Breast epithelium (tissue), 4 donors: ENCODE data around the gene TMEM273. TPM values are rescaled to one million over a fixed set of nuclear protein-coding genes. Genes with fewer than 3 reads are reported as not detected.

Source experiments
- DNase-seq, 2 donors: peaks; one replicate each; pipeline ENCODE4 v3.0.0-alpha.2; 2019; ENCODE audit warnings: low spot score in 2 of 2
- H3K27ac ChIP-seq, 2 donors: fragments of 200-600 bp; sonication (generic) in 1 of 2; one replicate each; pipeline ENCODE4 v1.5.1; 2016 to 2019; ENCODE audit warnings: mild to moderate bottlenecking in 1 of 2
- H3K27me3 ChIP-seq, 2 donors: fragments of 200-600 bp; sonication (generic) in 1 of 2; one replicate each; pipeline versions ENCODE4 v1.5.1 to v1.6.0; 2017 to 2019; ENCODE audit warnings: control low read depth in 1 of 2, mild to moderate bottlenecking in 1 of 2
- H3K36me3 ChIP-seq: fragments of 200-600 bp; one replicate; pipeline ENCODE4 v1.5.1; 2019
- H3K4me1 ChIP-seq, 2 donors: fragments of 200-600 bp; sonication (generic); one replicate each; pipeline ENCODE4 v1.5.1; 2016 to 2019; ENCODE audit warnings: control low read depth in 1 of 2
- H3K4me3 ChIP-seq, 3 donors: fragments of 200-600 bp; sonication (generic); 1 replicate in 2 of 3; 2 replicates in 1 of 3; pipeline ENCODE4 v1.5.1; 2016 to 2019; ENCODE audit warnings: mild to moderate bottlenecking in 3 of 3, moderate library complexity in 2 of 3
- H3K9me3 ChIP-seq, 2 donors: fragments of 200-600 bp; sonication (generic) in 1 of 2; one replicate each; pipeline ENCODE4 v1.5.1; 2016 to 2019; ENCODE audit warnings: control low read depth in 1 of 2
- POLR2A ChIP-seq: fragments of 450-650 bp; IDR thresholded peaks from one replicate; pipeline ENCODE4 v1.6.1; 2016; ENCODE audit warnings: antibody characterized with exemption, mild to moderate bottlenecking, moderate library complexity
- POLR2AphosphoS5 ChIP-seq, 3 donors: sonication (generic); formaldehyde crosslinking; IDR thresholded peaks; one replicate each; pipeline ENCODE4 v1.6.1; 2017; ENCODE audit warnings: antibody characterized with exemption in 3 of 3
- intact Hi-C: fragments of 100-400 bp; cut with DNase I; formaldehyde crosslinking; loops from one replicate; pipeline ENCODE4 v1.15.1; 2023; ENCODE audit warnings: low total_unique reads
- total RNA-seq, 3 donors: library from RNA; depleted of rRNA; stranded (reverse); fragments of >200 nt; gene quantifications; one replicate each; pipeline ENCODE4 v1.1.0, GENCODE V29; 2016
- TF ChIP-seq, protein P1 (sequence below), 3 donors: fragments of 450-650 bp; IDR thresholded peaks; one replicate each; pipeline ENCODE4 v1.5.1; 2016 to 2017; ENCODE audit warnings: antibody characterized with exemption in 3 of 3, mild to moderate bottlenecking in 3 of 3, moderate library complexity in 3 of 3

TMEM273 gene
- total RNA-seq, 3 donors from 2014 or later, result 9.1 to 29.8 (median 18.4) TPM

GRCh38 chr10:49207936-49208487 is 19.8 kb upstream of the TMEM273 start:
- Histone ChIP-seq H3K4me3 (no peak overlapping the region), H3K27ac (no peak overlapping the region), H3K27me3 (no peaks in the 10 kb centered on the region), H3K36me3 (no peaks in the 10 kb centered on the region), H3K9me3 (no peaks in the 10 kb centered on the region), H3K4me1 (no peaks in the 10 kb centered on the region)
- no peak for TF ChIP-seq POLR2AphosphoS5 (IDR thresholded peaks at IDR 0.05)
- no peak for TF ChIP-seq POLR2A
- TF ChIP-seq, protein P1, sequence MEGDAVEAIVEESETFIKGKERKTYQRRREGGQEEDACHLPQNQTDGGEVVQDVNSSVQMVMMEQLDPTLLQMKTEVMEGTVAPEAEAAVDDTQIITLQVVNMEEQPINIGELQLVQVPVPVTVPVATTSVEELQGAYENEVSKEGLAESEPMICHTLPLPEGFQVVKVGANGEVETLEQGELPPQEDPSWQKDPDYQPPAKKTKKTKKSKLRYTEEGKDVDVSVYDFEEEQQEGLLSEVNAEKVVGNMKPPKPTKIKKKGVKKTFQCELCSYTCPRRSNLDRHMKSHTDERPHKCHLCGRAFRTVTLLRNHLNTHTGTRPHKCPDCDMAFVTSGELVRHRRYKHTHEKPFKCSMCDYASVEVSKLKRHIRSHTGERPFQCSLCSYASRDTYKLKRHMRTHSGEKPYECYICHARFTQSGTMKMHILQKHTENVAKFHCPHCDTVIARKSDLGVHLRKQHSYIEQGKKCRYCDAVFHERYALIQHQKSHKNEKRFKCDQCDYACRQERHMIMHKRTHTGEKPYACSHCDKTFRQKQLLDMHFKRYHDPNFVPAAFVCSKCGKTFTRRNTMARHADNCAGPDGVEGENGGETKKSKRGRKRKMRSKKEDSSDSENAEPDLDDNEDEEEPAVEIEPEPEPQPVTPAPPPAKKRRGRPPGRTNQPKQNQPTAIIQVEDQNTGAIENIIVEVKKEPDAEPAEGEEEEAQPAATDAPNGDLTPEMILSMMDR (IDR thresholded peaks at IDR 0.05), result no peak
- DNase-seq, result no peak
- intact Hi-C loops, result no loop called here

GRCh38 chr10:49207113-49207512 is 18.9 kb upstream of the TMEM273 start:
- H3K27me3 ChIP-seq, result no peaks in the 10 kb centered on the region
- no peaks in the 10 kb centered on the region for H3K4me1 ChIP-seq
- H3K27ac ChIP-seq, result no peak overlapping the region
- H3K36me3 ChIP-seq, result no peaks in the 10 kb centered on the region
- intact Hi-C loops, result no loop called here
- no peak overlapping the region for H3K4me3 ChIP-seq
- TF ChIP-seq POLR2A (no peak), POLR2AphosphoS5 (IDR thresholded peaks at IDR 0.05) (no peak)
- TF ChIP-seq, protein P1 (IDR thresholded peaks at IDR 0.05), result no peak
- DNase-seq, result no peak
- H3K9me3 ChIP-seq, result no peaks in the 10 kb centered on the region

DNA sequence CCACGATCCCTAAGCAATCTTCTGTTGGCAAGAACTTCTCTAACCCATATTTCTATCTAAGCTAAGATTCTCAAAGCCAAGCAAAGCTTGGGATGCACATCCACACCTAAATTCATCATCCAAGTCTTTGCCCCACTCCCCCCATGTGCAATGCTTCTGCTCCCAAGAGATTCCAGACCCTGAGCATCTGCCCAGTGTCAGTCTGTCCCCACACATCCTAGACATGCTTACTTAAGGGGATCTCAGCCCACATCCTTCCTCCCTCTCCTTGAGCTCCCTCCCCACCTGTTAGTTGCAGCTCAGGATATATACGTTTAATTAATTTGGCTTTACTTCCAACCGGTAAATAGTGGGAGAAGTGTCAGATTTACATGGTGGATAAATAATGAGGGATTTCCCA is 17.0 kb upstream of the TMEM273 start:
- TF ChIP-seq POLR2A, result no peak
- no peak for TF ChIP-seq POLR2AphosphoS5 (IDR thresholded peaks at IDR 0.05)
- TF ChIP-seq, protein P1 (IDR thresholded peaks at IDR 0.05), result no peak
- no peak for DNase-seq

DNA sequence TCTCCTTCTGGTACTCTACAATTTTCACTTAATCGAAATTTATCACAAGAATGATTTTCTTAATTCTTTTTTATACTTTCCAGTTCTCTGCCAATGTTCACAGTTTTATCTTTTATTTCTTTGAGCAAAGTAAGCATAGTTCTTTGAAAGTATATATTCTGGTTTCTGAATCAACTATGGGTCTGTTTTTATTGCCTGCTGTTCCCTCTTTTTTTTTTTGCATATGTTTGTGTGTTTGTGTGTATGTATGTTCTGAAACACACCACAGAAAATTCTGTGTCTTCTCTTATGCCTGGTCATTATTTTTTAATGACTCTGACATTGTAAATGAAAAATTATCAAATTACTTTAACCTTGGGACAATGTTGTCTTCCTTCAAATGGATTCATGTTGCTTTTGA is 15.9 kb upstream of the TMEM273 start:
- DNase-seq, result no peak
- intact Hi-C loops, result no loop called here
- Histone ChIP-seq H3K27ac (no peak overlapping the region), H3K9me3 (no peaks in the 10 kb centered on the region), H3K4me1 (no peaks in the 10 kb centered on the region), H3K4me3 (no peak overlapping the region), H3K27me3 (no peaks in the 10 kb centered on the region), H3K36me3 (no peaks in the 10 kb centered on the region)
- no peak for TF ChIP-seq POLR2A
- TF ChIP-seq POLR2AphosphoS5 (IDR thresholded peaks at IDR 0.05), result no peak
- TF ChIP-seq, protein P1 (IDR thresholded peaks at IDR 0.05), result no peak

More for the DNA sequence above, 17.0 kb upstream of the TMEM273 start:
- H3K27me3 ChIP-seq, result no peaks in the 10 kb centered on the region
- no peaks in the 10 kb centered on the region for H3K36me3 ChIP-seq
- no peak overlapping the region for H3K27ac ChIP-seq
- no peaks in the 10 kb centered on the region for H3K4me1 ChIP-seq
- intact Hi-C loops, result no loop called here
- no peak overlapping the region for H3K4me3 ChIP-seq
- H3K9me3 ChIP-seq, result no peaks in the 10 kb centered on the region

DNA sequence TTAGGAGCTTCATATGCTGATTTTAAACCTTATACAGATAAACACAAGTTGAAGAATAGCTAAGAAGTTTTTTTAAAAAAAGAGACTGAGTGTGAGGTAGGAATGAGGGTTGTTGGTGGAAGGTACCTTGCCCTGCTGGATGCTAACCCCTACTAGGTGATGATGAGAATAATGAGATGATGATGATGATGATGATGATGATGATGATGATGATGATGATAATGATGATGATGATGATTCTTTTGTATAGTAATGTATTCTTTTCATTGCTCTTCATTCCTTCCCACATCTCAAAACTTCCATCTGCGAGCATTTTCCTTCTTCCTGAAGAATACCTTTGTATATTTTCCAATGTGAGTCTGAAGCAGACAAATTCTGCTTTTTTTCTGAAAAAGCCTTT is 14.1 kb upstream of the TMEM273 start:
- DNase-seq, result no peak
- H3K4me1 ChIP-seq, result no peaks in the 10 kb centered on the region
- TF ChIP-seq, protein P1 (IDR thresholded peaks at IDR 0.05), result no peak
- TF ChIP-seq POLR2AphosphoS5 (IDR thresholded peaks at IDR 0.05) (no peak), POLR2A (no peak)
- no peak overlapping the region for H3K27ac ChIP-seq
- no peaks in the 10 kb centered on the region for H3K36me3 ChIP-seq
- intact Hi-C loops, result no loop called here
- H3K27me3 ChIP-seq, result no peaks in the 10 kb centered on the region
- H3K4me3 ChIP-seq, result no peak overlapping the region
- H3K9me3 ChIP-seq, result no peaks in the 10 kb centered on the region
